H1 (cell line): ENCODE measurements around the gene HRH1. TPM values are rescaled to one million over a fixed set of nuclear protein-coding genes. Genes with fewer than 3 reads are reported as not detected.

Source experiments
- CHD7 ChIP-seq: fragments of 300-600 bp; sonication (generic); IDR thresholded peaks from 2 replicates; pipeline ENCODE4 v1.7.1; 2012; ENCODE audit warnings: low read length, moderate library complexity, mild to moderate bottlenecking, inconsistent platforms; ENCODE audit not compliant: insufficient replicate concordance
- CTBP2 ChIP-seq: IDR thresholded peaks from 2 replicates; pipeline ENCODE4 v1.7.0; 2011; ENCODE audit warnings: borderline replicate concordance, mild to moderate bottlenecking, moderate library complexity, mixed read lengths, low read length; ENCODE audit not compliant: insufficient read depth, insufficient read length
- EGR1 ChIP-seq: IDR thresholded peaks from 2 replicates; pipeline ENCODE4 v1.6.1; 2011; ENCODE audit warnings: low read depth, low read length, borderline replicate concordance
- GABPA ChIP-seq: IDR thresholded peaks from 2 replicates; pipeline ENCODE4 v1.6.1; 2011; ENCODE audit warnings: mild to moderate bottlenecking, low read length, moderate library complexity, borderline replicate concordance; ENCODE audit not compliant: insufficient read depth
- RNF2 ChIP-seq: fragments of 200-900, 300-1000 bp; sonication (generic); IDR thresholded peaks from 2 replicates; pipeline ENCODE4 v1.7.1; 2016; ENCODE audit warnings: borderline replicate concordance, low read depth, mild to moderate bottlenecking, antibody characterized with exemption, low read length; ENCODE audit not compliant: poor library complexity, severe bottlenecking; ENCODE audit errors: missing control alignments
- RXRA ChIP-seq: IDR thresholded peaks from 2 replicates; pipeline ENCODE4 v1.6.1; 2011; ENCODE audit warnings: low read depth, mild to moderate bottlenecking, low read length, moderate library complexity; ENCODE audit not compliant: insufficient read depth
- SIRT6 ChIP-seq: IDR thresholded peaks from one replicate; pipeline ENCODE4 v1.7.1; 2012; ENCODE audit warnings: low read length, inconsistent platforms
- SP1 ChIP-seq: IDR thresholded peaks from 2 replicates; pipeline ENCODE4 v1.6.1; 2011; ENCODE audit warnings: low read depth, low read length
- SUZ12 ChIP-seq: fragments of 200-600 bp; sonication (generic); IDR thresholded peaks from 2 replicates; pipeline ENCODE4 v1.6.1; 2012; ENCODE audit warnings: mild to moderate bottlenecking, inconsistent platforms, low read length, moderate library complexity, mixed read lengths
- USF2 ChIP-seq: IDR thresholded peaks from 2 replicates; pipeline ENCODE4 v1.6.1; 2011; ENCODE audit warnings: low read length, improper control_type of control experiment
- polyA plus RNA-seq, 7 experiments: library from polyadenylated mRNA; depleted of rRNA in 3 of 7; stranded (reverse) in 5 of 7; unstranded in 2 of 7; fragments of >200 nt in 5 of 7; fragments of 200-250 nt in 2 of 7; gene quantifications; 1 replicate in 5 of 7; 2 replicates in 1 of 7; 4 replicates in 1 of 7; pipeline versions ENCODE4 v1.2.1 to v1.2.3, GENCODE V29; 2011 to 2013; ENCODE audit warnings: missing spikeins in 2 of 7, mixed read lengths in 2 of 7
- total RNA-seq: library from RNA; stranded (reverse); fragmentation: NEBNext Ultra II Directional; extraction: Animal tissue kit (Norgen Biotek cat#: 25700); gene quantifications from 2 replicates; pipeline ENCODE4 v1.2.1, GENCODE V29; 2021

Gene HRH1
- total and polyA plus RNA-seq, 2 of the 8 experiments (the other 6 are each of a cell fraction or from before 2014, with no cell fraction given), result 0.11 TPM; not detected in 1

- TF ChIP-seq CHD7 (no peak), SP1 (no peak), CTBP2 (no peak), EGR1 (no peak), GABPA (no peak), USF2 (no peak), RXRA (no peak), RNF2 (no peak), SIRT6 (no peak), SUZ12 (no peak)
Observed at GRCh38 chr3:11131371-11131770, 22.9 kb upstream of the HRH1 start (continued).
